Measurements from ENCODE around the gene ARMC6.
A peak's percentile ranks its signal among the peaks of the same experiment; 100 is the strongest.
"Not testable (repeated sequence)": the region's sequence is repeated elsewhere in the genome, so short reads cannot be mapped to it uniquely, and the experiment has no call there.

The ARMC6 gene

DNA sequence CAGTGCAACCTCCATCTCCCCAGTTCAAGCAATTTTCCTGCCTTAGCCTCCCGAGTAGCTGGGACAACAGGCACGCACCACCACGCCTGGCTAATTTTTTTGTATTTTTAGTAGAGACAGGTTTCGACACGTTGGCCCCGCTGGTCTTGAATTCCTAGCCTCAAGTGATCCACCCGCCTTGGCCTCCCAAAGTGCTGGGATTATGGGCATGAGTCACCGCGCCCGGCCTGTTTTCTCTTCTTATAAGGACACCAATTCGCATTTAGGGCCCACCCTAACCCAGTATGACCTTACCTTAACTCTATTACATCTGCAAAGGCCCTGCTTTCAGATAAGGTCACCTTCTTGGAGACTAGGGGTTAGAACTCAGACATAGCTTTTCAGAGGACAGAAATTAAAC lies 69.8 kb downstream of the ARMC6 start:
- no peak for DNase-seq (ENCODE audit: extremely low read depth, low read depth)
- no peak overlapping the region for H3K4me3 ChIP-seq (replicated peaks; ENCODE audit: low read depth, low read length)
- TF ChIP-seq, protein P1, sequence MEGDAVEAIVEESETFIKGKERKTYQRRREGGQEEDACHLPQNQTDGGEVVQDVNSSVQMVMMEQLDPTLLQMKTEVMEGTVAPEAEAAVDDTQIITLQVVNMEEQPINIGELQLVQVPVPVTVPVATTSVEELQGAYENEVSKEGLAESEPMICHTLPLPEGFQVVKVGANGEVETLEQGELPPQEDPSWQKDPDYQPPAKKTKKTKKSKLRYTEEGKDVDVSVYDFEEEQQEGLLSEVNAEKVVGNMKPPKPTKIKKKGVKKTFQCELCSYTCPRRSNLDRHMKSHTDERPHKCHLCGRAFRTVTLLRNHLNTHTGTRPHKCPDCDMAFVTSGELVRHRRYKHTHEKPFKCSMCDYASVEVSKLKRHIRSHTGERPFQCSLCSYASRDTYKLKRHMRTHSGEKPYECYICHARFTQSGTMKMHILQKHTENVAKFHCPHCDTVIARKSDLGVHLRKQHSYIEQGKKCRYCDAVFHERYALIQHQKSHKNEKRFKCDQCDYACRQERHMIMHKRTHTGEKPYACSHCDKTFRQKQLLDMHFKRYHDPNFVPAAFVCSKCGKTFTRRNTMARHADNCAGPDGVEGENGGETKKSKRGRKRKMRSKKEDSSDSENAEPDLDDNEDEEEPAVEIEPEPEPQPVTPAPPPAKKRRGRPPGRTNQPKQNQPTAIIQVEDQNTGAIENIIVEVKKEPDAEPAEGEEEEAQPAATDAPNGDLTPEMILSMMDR (IDR thresholded peaks at IDR 0.05; ENCODE audit: low read depth, low read length, missing control alignments) = no peak

DNA sequence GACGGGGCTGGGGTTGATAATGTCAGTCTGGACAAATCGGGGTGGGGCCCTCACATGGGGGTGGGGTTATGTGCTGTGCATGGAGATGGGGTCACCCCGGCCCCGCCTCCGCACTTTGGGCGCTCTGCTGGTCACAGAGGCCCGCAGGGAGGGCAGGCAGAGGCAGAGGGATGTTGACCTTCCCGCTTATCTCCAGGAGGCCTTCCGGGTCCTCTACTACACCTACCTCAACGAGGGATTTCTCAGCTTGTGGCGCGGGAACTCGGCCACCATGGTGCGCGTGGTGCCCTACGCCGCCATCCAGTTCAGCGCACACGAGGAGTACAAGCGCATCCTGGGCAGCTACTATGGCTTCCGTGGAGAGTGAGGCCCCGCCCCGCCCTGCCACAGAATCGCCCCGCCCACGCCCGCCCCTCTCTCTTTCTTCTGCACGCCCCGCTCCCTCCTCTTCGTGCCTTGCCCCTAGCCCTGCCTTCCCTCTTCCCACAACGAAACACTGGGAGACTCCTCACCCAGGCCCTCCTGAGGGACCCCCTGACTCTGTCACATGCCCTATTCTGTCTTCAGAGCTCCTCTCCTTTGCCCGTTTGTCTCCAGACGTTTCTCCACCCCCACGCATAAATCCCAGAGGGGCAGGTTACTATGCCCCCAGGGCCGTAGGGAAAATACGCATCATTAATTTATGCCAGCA lies 72.1 kb downstream of the ARMC6 start:
- peak; percentile 31 for DNase-seq (ENCODE audit: extremely low read depth, low read depth)
- H3K4me3 ChIP-seq (replicated peaks; ENCODE audit: low read depth, low read length) = peak overlapping the region; percentile 46
- TF ChIP-seq, protein P1 (IDR thresholded peaks at IDR 0.05; ENCODE audit: low read depth, low read length, missing control alignments) = no peak

DNA sequence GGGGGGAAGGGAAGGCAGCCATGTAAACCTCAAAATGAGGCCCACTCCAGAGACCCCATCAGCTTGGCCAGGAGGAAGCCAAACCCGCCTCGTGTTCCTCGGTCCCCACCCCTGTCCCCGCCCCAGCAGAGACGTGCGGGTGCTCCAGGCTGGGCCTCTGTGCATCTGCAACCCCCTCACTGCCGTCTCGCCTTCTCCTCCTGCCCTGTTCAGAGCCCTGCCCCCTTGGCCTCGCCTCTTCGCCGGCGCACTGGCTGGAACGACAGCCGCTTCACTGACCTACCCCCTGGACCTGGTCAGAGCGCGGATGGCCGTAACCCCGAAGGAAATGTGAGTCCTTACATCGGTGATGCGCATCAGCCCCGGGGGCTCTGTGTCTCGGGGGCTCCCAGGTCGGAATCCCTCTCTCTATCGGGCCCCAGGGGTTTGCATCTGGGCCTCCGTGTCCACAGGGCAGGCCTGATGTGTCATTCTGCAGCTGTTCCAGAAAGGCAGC lies 72.7 kb downstream of the ARMC6 start:
- TF ChIP-seq, protein P1 (IDR thresholded peaks at IDR 0.05; ENCODE audit: low read depth, low read length, missing control alignments) = no peak
- peak overlapping the region; percentile 46 for H3K4me3 ChIP-seq (replicated peaks; ENCODE audit: low read depth, low read length)
- DNase-seq (ENCODE audit: extremely low read depth, low read depth) = no peak

DNA sequence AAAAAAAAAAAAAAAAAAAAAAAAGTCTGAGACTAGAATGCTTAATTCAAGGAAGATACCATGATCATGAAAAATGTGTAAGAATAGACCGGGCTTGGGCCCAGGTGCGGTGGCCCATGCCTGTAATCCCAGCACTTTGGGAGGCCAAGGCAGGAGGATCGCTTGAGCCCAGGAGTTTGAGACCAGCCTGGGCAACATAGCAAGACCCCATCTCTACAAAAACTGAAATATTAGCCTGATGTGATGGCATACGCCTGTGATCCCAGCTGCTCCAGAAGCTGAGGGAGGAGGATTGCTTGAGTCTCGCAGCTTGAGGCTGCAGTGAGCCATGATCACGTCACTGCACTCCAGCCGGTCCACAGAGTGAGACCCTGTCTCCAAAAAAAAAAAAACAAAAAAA lies 73.5 kb downstream of the ARMC6 start:
- H3K4me3 ChIP-seq (replicated peaks; ENCODE audit: low read depth, low read length); DNase-seq (ENCODE audit: extremely low read depth, low read depth): not testable (repeated sequence)

DNA sequence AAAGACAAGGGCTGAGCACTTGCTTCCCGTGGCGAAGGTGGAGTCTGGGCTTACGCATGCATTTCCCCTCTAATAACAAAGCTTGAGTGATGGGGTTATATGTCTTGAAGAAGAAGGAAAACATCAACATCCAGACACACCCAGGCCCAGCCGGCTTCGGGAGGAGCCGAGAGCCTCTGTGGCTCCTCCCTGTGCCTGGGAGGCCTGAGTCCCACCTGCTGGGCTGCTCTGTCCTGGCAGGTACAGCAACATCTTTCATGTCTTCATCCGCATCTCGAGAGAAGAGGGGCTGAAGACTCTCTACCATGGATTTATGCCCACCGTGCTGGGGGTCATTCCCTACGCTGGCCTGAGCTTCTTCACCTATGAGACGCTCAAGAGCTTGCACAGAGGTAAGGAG lies 74.3 kb downstream of the ARMC6 start:
- TF ChIP-seq, protein P1 (IDR thresholded peaks at IDR 0.05; ENCODE audit: low read depth, low read length, missing control alignments) = no peak
- DNase-seq (ENCODE audit: extremely low read depth, low read depth) = no peak
- H3K4me3 ChIP-seq (replicated peaks; ENCODE audit: low read depth, low read length) = no peak overlapping the region
